ENCODE measurements around the gene CD48. TPM values are rescaled to one million over a fixed set of nuclear protein-coding genes. Genes with fewer than 3 reads are reported as not detected.

Gene CD48
- total RNA-seq, 1 experiment from 2014 or later, result 0.20 TPM

DNA sequence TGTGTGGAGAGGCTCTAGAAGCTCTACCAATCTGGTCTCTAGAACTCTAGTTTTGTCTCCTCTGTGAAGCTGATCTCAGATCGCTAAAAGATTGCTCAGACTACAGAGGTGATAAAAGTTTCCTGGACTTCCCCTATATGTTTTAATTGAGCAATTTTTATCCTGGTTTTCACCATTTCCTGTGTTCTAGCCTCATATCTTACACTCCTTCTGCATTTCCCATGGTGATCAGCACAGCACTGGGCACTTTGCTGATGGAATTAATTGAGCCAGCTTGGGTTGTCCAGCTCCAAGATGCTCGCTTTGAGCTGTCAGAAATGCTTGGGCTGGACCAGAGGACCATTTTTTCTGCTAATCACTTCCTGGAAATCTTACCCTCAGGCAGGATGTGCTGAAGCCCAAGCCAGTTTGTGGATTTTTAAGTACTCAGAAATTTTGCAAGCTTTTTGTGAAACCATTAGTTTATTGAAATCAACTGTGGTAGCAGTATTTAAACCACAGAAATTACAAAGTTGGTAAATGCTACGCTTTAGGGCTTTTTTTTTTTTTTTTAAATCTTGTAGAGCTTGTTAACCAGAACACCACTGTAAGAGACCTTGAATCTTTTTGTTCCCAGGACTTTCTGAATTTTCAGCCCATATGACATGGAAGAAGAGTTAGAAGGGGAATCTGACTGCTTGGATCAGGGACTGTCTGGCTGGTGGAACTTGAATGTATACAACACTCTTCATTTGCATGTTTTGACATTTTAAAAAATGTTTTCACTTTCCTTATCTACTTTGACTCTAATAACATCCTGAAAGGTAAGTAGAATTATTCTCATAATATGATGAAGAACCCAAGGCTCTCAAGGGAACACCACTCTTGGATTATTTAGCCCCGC is 28.4 kb downstream of the CD48 start:
- TF ChIP-seq POLR2AphosphoS5 (IDR thresholded peaks at IDR 0.05; ENCODE audit: low read depth, low read length) (no peak), CBX3 (IDR thresholded peaks at IDR 0.05; ENCODE audit: low read depth) (no peak), SRF (IDR thresholded peaks at IDR 0.05; ENCODE audit: low read depth) (no peak), TCF7L2 (IDR thresholded peaks at IDR 0.05; ENCODE audit: borderline replicate concordance, extremely low read depth, insufficient read depth, insufficient read length) (no peak), MAX (IDR thresholded peaks at IDR 0.05) (no peak), CEBPB (IDR thresholded peaks at IDR 0.05; ENCODE audit: low read depth) (no peak), ATF3 (IDR thresholded peaks at IDR 0.05) (no peak), ELF1 (IDR thresholded peaks at IDR 0.05; ENCODE audit: borderline replicate concordance, low read depth) (no peak), EGR1 (IDR thresholded peaks at IDR 0.05; ENCODE audit: low read depth) (no peak), EZH2 (IDR thresholded peaks at IDR 0.05) (no peak), ZNF274 (IDR thresholded peaks at IDR 0.05; ENCODE audit: low read depth, low read length) (no peak), YY1 (IDR thresholded peaks at IDR 0.05; ENCODE audit: extremely low read depth, insufficient replicate concordance, low read depth, low read length) (no peak), EZH2phosphoT487 (IDR thresholded peaks at IDR 0.05; ENCODE audit: borderline replicate concordance) (no peak), JUND (IDR thresholded peaks at IDR 0.05) (no peak), SP1 (IDR thresholded peaks at IDR 0.05; ENCODE audit: low read depth) (no peak)
- CTCF ChIA-PET, result interaction anchor here (0.9 to 1.2 kb wide), 5 partner anchors 32 to 271 kb away, joined by 3 to 4 read pairs (median 4); no protein-coding TSS in a partner anchor
- POLR2A ChIA-PET, result no interaction called here
- Histone ChIP-seq H3K4me2 (ENCODE audit: low read length) (no peak overlapping the region), H3K27ac (ENCODE audit: low read depth, low read length) (no peak overlapping the region), H3K9me2 (ENCODE audit: insufficient read depth) (no peaks in the 10 kb centered on the region), H3K9ac (ENCODE audit: low read length) (no peak overlapping the region), H3K79me2 (ENCODE audit: insufficient read depth, low read length) (no peaks in the 10 kb centered on the region), H2AFZ (ENCODE audit: low read depth, low read length, poor library complexity, severe bottlenecking) (no peak overlapping the region), H4K20me1 (ENCODE audit: insufficient read depth) (no peaks in the 10 kb centered on the region), H3K36me3 (ENCODE audit: control insufficient read depth in 1 of 2, insufficient read depth in 2 of 2, low read length in 2 of 2) (no peaks in the 10 kb centered on the region), H3K9me3 (ENCODE audit: control insufficient read depth in 1 of 2, insufficient read depth in 1 of 2, low read depth in 1 of 2, low read length in 2 of 2) (no peaks in the 10 kb centered on the region), H3K4me3 (replicated peaks in 1 of 2; ENCODE audit: low read depth in 1 of 2, low read length in 2 of 2) (no peak overlapping the region), H3K4me1 (ENCODE audit: control insufficient read depth in 1 of 2, insufficient read depth in 2 of 2, low read length in 2 of 2) (no peaks in the 10 kb centered on the region), H3K27me3 (ENCODE audit: insufficient read depth, low read length) (no peaks in the 10 kb centered on the region)
- intact Hi-C loops (cut with micrococcal nuclease), result loop anchor here (2.0 to 5.0 kb wide), 3 partner anchors 256 to 694 kb away; no protein-coding TSS in a partner anchor
- DNase-seq (ENCODE audit: low read depth, low spot score), result no peak
- RAD21 ChIA-PET (ENCODE audit: low non-redundant PET in 1 of 2, low total read pairs in 2 of 2, uncharacterized antibody in 2 of 2, unreplicated experiment in 2 of 2), result no interaction called here
- no peak for ATAC-seq
- BruUV-seq (replicated peaks), result no TSS peak
